HL-60/S4 treated with phorbol 12-myristate 13-acetate at 8.2 ng/mL for 4 days and 3 days (cell line): ENCODE results near the gene MT1B.
"Not testable (repeated sequence)": the region's sequence is repeated elsewhere in the genome, so short reads cannot be mapped to it uniquely, and the experiment has no call there.

ENCODE experiments used
- in situ Hi-C: fragments of 300-500 bp; cut with MboI; formaldehyde crosslinking; loops from 2 replicates; pipeline ENCODE4 v1.15.0; 2022; ENCODE audit warnings: low sequenced_read_pairs

Gene MT1B

GRCh38 chr16:56618138-56618537 is 33.5 kb upstream of the MT1B start:
- in situ Hi-C loops = no loop called here

GRCh38 chr16:56620339-56620897 is 31.3 kb upstream of the MT1B start:
- in situ Hi-C loops = no loop called here

GRCh38 chr16:56621665-56622445 is 29.8 kb upstream of the MT1B start:
- in situ Hi-C loops = not testable (repeated sequence)

GRCh38 chr16:56623184-56623583 is 28.5 kb upstream of the MT1B start:
- in situ Hi-C loops = not testable (repeated sequence)

GRCh38 chr16:56623637-56624036 is 28.0 kb upstream of the MT1B start:
- in situ Hi-C loops = no loop called here

GRCh38 chr16:56625140-56625942 is 26.3 kb upstream of the MT1B start, which contains the start of gene MT1E:
TSS of gene MT1E (plus strand) at chr16:56625781. CDS start at chr16:56625852, 71 bp downstream.
- in situ Hi-C loops = no loop called here

- in situ Hi-C loops = no loop called here
Observed at GRCh38 chr16:56625943-56626654, 25.6 kb upstream of the MT1B start.

- in situ Hi-C loops = no loop called here
Observed at GRCh38 chr16:56626685-56627084, 25.0 kb upstream of the MT1B start.

- in situ Hi-C loops = no loop called here
Observed at GRCh38 chr16:56628486-56629350, 23.0 kb upstream of the MT1B start.

GRCh38 chr16:56629531-56629930 is 22.2 kb upstream of the MT1B start:
- in situ Hi-C loops = no loop called here

GRCh38 chr16:56630134-56630533 is 21.6 kb upstream of the MT1B start:
- in situ Hi-C loops = no loop called here

GRCh38 chr16:56631197-56631596 is 20.5 kb upstream of the MT1B start:
- in situ Hi-C loops = no loop called here

- in situ Hi-C loops = no loop called here
Observed at GRCh38 chr16:56631832-56632155, 19.9 kb upstream of the MT1B start.

GRCh38 chr16:56632156-56632847 is 19.4 kb upstream of the MT1B start, which contains the start of gene MT1M:
TSS of gene MT1M (plus strand) at chr16:56632659. CDS start at chr16:56632732, 73 bp downstream.
- in situ Hi-C loops = no loop called here

- in situ Hi-C loops = no loop called here
Observed at GRCh38 chr16:56632848-56633365, 18.8 kb upstream of the MT1B start.

- in situ Hi-C loops = no loop called here
Observed at GRCh38 chr16:56633535-56633934, 18.2 kb upstream of the MT1B start.

GRCh38 chr16:56634715-56635440 is 16.8 kb upstream of the MT1B start:
- in situ Hi-C loops = no loop called here

GRCh38 chr16:56635441-56635967 is 16.2 kb upstream of the MT1B start:
- in situ Hi-C loops = no loop called here
